BE2C (cell line): ENCODE results near the gene CTCF.

Experiments
- DNase-seq: peaks from one replicate; pipeline ENCODE4 v3.0.0-alpha.2; 2020
- H3K27me3 ChIP-seq: fragments of 250-450 bp; sonication (Bioruptor Pico); 2 replicates; pipeline ENCODE4 v1.5.1; 2020; ENCODE audit warnings: mild to moderate bottlenecking
- H3K36me3 ChIP-seq: fragments of 250-450 bp; sonication (Bioruptor Pico); 2 replicates; pipeline ENCODE4 v1.5.1; 2020; ENCODE audit warnings: mild to moderate bottlenecking
- H3K4me1 ChIP-seq: fragments of 250-450 bp; sonication (Bioruptor Pico); 2 replicates; pipeline ENCODE4 v1.5.1; 2020
- H3K4me3 ChIP-seq: 2 replicates; pipeline ENCODE4 v1.5.1; 2011; ENCODE audit warnings: low read depth, low read length
- H3K9me3 ChIP-seq: fragments of 250-450 bp; sonication (Bioruptor Pico); 2 replicates; pipeline ENCODE4 v1.5.1; 2020
- CTCF ChIP-seq: IDR thresholded peaks from 2 replicates; pipeline ENCODE4 v1.5.1; 2012; ENCODE audit warnings: mild to moderate bottlenecking, low read depth, low read length

The CTCF gene

GRCh38 chr16:67653789-67654402 lies 91.6 kb downstream of the CTCF start:
- TF ChIP-seq CTCF = no peak
- DNase-seq = no peak
- H3K27me3 ChIP-seq = no peaks in the 10 kb centered on the region
- peaks cover 19% of the 10 kb centered on the region for H3K36me3 ChIP-seq
- peaks cover 2% of the 10 kb centered on the region; the same call in 1 of the 2 replicates for H3K4me1 ChIP-seq
- H3K9me3 ChIP-seq = no peaks in the 10 kb centered on the region
- H3K4me3 ChIP-seq = peak overlapping the region; percentile 91

- Histone ChIP-seq H3K4me1 (peaks cover 2% of the 10 kb centered on the region; the same call in 1 of the 2 replicates), H3K36me3 (peaks cover 19% of the 10 kb centered on the region), H3K27me3 (no peaks in the 10 kb centered on the region), H3K4me3 (peak overlapping the region; percentile 91; the same call in 1 of the 2 replicates), H3K9me3 (no peaks in the 10 kb centered on the region)
- TF ChIP-seq CTCF = no peak
- DNase-seq = peak; percentile 13
Measured at GRCh38 chr16:67654403-67654911, 92.1 kb downstream of the CTCF start.

GRCh38 chr16:67655363-67655762 lies 93.0 kb downstream of the CTCF start:
- Histone ChIP-seq H3K36me3 (peaks cover 19% of the 10 kb centered on the region), H3K4me1 (peaks cover 2% of the 10 kb centered on the region; the same call in 1 of the 2 replicates), H3K4me3 (no peak overlapping the region), H3K9me3 (no peaks in the 10 kb centered on the region), H3K27me3 (no peaks in the 10 kb centered on the region)
- TF ChIP-seq CTCF = no peak
- DNase-seq = no peak

- no peaks in the 10 kb centered on the region for H3K9me3 ChIP-seq
- TF ChIP-seq CTCF = no peak
- peaks cover 19% of the 10 kb centered on the region for H3K36me3 ChIP-seq
Measured at GRCh38 chr16:67656344-67657016, 94.2 kb downstream of the CTCF start.

GRCh38 chr16:67657017-67657608 lies 94.8 kb downstream of the CTCF start:
- Histone ChIP-seq H3K36me3 (peaks cover 19% of the 10 kb centered on the region), H3K9me3 (no peaks in the 10 kb centered on the region), H3K4me3 (no peak overlapping the region), H3K27me3 (no peaks in the 10 kb centered on the region), H3K4me1 (peaks cover 2% of the 10 kb centered on the region; the same call in 1 of the 2 replicates)
- no peak for TF ChIP-seq CTCF
- DNase-seq = no peak

More at GRCh38 chr16:67656344-67657016, 94.2 kb downstream of the CTCF start:
- peaks cover 2% of the 10 kb centered on the region; the same call in 1 of the 2 replicates for H3K4me1 ChIP-seq
- H3K4me3 ChIP-seq = no peak overlapping the region
- DNase-seq = no peak
- no peaks in the 10 kb centered on the region for H3K27me3 ChIP-seq
